IMR-90 (cell line): ENCODE measurements around the gene TRIM38.

Experiments used
- MAFK ChIP-seq: IDR thresholded peaks from 2 replicates; pipeline ENCODE4 v1.6.1; 2012; ENCODE audit warnings: low read depth, low read length, improper control_type of control experiment
- MAZ ChIP-seq: IDR thresholded peaks from 2 replicates; pipeline ENCODE4 v1.6.1; 2012; ENCODE audit warnings: low read depth, mild to moderate bottlenecking, low read length, improper control_type of control experiment, moderate library complexity, borderline replicate concordance
- POLR2A ChIP-seq: IDR thresholded peaks from 2 replicates; pipeline ENCODE4 v1.6.1; 2012; ENCODE audit warnings: mild to moderate bottlenecking, low read depth, low read length
- RAD21 ChIP-seq: IDR thresholded peaks from 2 replicates; pipeline ENCODE4 v1.6.1; 2012; ENCODE audit warnings: low read length, improper control_type of control experiment
- RCOR1 ChIP-seq: IDR thresholded peaks from 2 replicates; pipeline ENCODE4 v1.6.1; 2012; ENCODE audit warnings: mild to moderate bottlenecking, low read length, improper control_type of control experiment; ENCODE audit not compliant: insufficient replicate concordance
- SMC3 ChIP-seq: fragments of 150-350 bp; IDR thresholded peaks from 2 replicates; pipeline ENCODE4 v1.6.1; 2016; ENCODE audit warnings: low read depth, mild to moderate bottlenecking, antibody characterized with exemption, low read length, moderate library complexity
- TF ChIP-seq, protein P1 (sequence below): conservative IDR thresholded peaks from 2 replicates; pipeline ENCODE4 v1.5.1; 2012; ENCODE audit warnings: mild to moderate bottlenecking, low read depth, low read length, improper control_type of control experiment
- TF ChIP-seq, protein P2 (sequence below): fragments of 150-350 bp; IDR thresholded peaks from 2 replicates; pipeline ENCODE4 v1.6.1; 2017; ENCODE audit warnings: mild to moderate bottlenecking, antibody characterized with exemption, low read length, low read depth

DNA sequence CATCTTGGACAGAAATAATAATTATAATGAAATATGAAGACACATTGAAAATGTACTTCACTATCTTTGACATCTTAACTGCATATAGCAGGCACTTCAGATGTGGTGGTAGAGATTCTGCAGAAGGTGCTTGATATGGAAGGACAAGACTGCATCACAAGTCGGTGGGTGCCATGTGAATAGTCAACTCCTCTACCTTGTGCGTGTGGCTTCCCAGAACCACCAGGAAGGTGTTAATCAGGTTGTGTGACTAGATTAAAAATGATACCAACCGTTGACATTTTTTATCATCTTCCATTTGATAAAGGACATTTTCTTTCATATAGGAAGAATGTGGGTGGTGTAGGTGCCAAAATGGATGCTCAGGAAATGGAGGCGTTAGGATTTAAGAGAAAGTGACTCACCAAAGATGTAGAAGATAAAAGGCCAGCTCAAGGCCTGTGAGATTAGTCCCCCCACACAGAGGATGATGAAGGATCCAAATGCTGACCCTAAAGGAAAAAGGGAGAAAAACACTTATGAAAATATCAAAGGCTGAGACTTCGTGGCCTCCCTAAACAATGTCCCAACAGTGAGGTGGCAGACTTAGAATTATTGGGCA, 44.4 kb upstream of the TRIM38 start:
- TF ChIP-seq, protein P1, sequence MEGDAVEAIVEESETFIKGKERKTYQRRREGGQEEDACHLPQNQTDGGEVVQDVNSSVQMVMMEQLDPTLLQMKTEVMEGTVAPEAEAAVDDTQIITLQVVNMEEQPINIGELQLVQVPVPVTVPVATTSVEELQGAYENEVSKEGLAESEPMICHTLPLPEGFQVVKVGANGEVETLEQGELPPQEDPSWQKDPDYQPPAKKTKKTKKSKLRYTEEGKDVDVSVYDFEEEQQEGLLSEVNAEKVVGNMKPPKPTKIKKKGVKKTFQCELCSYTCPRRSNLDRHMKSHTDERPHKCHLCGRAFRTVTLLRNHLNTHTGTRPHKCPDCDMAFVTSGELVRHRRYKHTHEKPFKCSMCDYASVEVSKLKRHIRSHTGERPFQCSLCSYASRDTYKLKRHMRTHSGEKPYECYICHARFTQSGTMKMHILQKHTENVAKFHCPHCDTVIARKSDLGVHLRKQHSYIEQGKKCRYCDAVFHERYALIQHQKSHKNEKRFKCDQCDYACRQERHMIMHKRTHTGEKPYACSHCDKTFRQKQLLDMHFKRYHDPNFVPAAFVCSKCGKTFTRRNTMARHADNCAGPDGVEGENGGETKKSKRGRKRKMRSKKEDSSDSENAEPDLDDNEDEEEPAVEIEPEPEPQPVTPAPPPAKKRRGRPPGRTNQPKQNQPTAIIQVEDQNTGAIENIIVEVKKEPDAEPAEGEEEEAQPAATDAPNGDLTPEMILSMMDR: no peak
- TF ChIP-seq, protein P2, sequence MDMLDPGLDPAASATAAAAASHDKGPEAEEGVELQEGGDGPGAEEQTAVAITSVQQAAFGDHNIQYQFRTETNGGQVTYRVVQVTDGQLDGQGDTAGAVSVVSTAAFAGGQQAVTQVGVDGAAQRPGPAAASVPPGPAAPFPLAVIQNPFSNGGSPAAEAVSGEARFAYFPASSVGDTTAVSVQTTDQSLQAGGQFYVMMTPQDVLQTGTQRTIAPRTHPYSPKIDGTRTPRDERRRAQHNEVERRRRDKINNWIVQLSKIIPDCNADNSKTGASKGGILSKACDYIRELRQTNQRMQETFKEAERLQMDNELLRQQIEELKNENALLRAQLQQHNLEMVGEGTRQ: no peak
- TF ChIP-seq RAD21 (no peak), MAZ (no peak), MAFK (no peak), POLR2A (no peak), SMC3 (no peak), RCOR1 (no peak)
